Measurements from ENCODE around the gene CLMP. TPM values are rescaled to one million over a fixed set of nuclear protein-coding genes. Genes with fewer than 3 reads are reported as not detected.

Gene CLMP
- total and polyA plus RNA-seq, 3 experiments from 2014 or later, result 0.07 to 0.31 (median 0.09) TPM

DNA sequence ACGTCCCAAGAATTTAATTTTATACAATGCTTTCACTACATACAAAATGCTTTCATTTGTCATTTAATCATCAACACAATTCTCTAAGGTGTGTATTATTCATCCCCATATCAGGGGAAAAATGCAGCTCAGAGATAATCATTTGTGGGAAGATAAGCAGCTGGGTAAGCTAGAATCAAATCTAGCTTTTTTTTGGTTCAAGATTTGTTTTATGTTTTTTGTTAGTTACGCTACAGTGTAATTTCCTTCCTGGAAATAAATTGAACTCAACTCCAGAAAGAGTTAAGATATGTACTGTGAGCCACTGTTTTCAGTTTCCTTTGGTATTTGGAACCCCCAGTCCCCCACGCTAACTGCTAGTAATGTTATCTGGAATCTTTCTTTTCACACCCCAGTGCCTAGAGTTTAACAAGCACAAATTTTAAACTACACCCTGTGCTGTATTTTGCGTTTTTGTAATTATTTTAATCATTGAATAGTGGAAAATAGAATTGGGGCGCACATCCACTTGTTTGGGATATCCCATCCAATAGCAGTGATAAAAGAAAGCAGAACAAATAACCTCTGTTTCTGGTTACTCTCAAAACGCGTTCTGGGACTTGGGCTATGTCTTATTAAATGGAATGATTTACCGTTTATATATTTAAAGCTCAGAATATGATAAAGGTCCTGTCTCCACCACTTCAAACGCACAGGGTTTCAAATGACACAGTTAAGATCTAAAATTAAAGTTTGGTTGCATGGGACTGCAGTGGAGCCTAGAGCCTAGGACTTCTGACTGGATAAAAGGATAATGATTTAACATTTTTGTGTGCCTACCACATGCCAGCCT is 131.0 kb downstream of the CLMP start:
- POLR2A ChIA-PET, result interaction anchor here (1.0 to 5.5 kb wide), 3 partner anchors 7 to 39 kb away, joined by 3 to 73 read pairs (median 8); no protein-coding TSS in a partner anchor
- Mint-ChIP-seq H3K27me3 (peaks cover 0 to 6% of the 10 kb centered on the region in 2 donors), H3K9me3 (no peaks in the 10 kb centered on the region), H3K27ac (peak overlapping the region; percentile 93 to 100 (median 98)), H3K36me3 (peaks cover 22 to 51% (median 26%) of the 10 kb centered on the region in 3 donors), H3K4me3 (peak overlapping the region; percentile 95 to 100 (median 99)), H3K4me1 (peaks cover 54 to 61% (median 59%) of the 10 kb centered on the region in 3 donors)
- H3K27ac ChIP-seq (ENCODE audit: low read depth, low read length), result peak overlapping the region; percentile 88
- CTCF ChIA-PET, result interaction anchor here (0.8 to 14.6 kb wide), 8 partner anchors 10 to 225 kb away, joined by 3 to 184 read pairs (median 5); partner anchors contain the start of gene CRTAM
- H3K36me3 ChIP-seq (ENCODE audit: insufficient read depth, low read length), result peaks cover 26% of the 10 kb centered on the region
- DNase-seq, result peak in 1 of 5 donors; percentile 32
- H3K4me3 ChIP-seq (ENCODE audit: low read length), result peak overlapping the region; percentile 82
- H3K27me3 ChIP-seq (ENCODE audit: insufficient read depth, low read length, poor library complexity, severe bottlenecking), result no peaks in the 10 kb centered on the region
- H3K9me3 ChIP-seq (ENCODE audit: low read length), result no peaks in the 10 kb centered on the region
- H3K4me1 ChIP-seq (ENCODE audit: insufficient read depth, low read length), result peaks cover 45% of the 10 kb centered on the region

DNA sequence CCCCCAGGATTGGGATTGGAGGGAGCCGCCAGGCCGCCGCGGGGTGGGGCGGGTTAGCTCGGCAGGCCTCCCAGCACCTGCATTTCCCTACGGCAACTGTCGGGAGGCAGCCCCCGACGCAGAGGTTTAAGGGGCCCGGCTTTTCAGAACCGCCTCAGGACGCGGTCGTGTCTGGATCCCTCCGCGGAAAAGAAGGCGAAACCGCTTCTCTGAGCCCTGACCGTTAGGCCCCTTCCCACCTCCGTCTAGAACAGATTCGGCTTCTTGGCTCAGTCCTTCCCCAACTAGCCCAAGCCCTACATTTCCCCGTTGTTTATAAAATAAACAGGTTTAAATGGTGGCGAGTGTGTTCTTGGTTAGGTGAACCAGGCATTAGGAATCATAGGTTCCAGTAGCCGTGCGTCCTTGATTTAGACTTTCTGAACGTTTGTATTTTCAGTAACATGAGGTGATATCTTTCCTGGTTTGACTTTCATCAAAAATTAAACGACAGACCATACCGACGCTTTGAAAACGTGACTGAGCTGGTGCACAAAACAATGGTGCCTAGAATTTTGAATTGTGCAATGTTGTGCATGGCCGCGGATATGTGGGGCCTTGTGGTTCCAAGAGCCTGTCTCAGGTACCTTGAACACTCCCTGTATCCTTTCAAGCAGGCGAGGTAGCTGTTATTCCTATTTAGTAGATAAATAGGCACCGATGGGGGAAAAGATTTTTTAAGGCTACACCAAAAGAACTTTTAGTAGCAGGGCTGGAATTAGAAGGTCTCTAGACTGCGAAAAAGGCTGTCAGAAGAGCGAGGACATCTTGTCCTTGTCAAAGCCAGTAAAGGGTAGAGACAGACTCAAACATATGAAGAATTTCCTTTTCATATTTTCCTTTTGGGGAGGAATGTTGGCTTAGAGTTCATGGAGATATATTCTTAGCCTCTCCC is 131.9 kb downstream of the CLMP start:
- H3K4me3 ChIP-seq (ENCODE audit: low read length), result peak overlapping the region; percentile 82
- Mint-ChIP-seq H3K4me1 (peaks cover 55 to 62% (median 60%) of the 10 kb centered on the region in 3 donors), H3K9me3 (no peaks in the 10 kb centered on the region), H3K4me3 (peak overlapping the region; percentile 95 to 100 (median 99)), H3K27me3 (peaks cover 0 to 6% of the 10 kb centered on the region in 2 donors), H3K36me3 (peaks cover 31 to 57% (median 35%) of the 10 kb centered on the region in 3 donors), H3K27ac (peak overlapping the region; percentile 93 to 100 (median 98))
- POLR2A ChIA-PET, result interaction anchor here (1.0 to 5.5 kb wide), 6 partner anchors 8 to 224 kb away, joined by 3 to 73 read pairs (median 10); partner anchors contain the start of gene CRTAM
- peak in 3 of 5 donors; percentile 44 to 66 (median 58) for DNase-seq
- no peaks in the 10 kb centered on the region for H3K27me3 ChIP-seq (ENCODE audit: insufficient read depth, low read length, poor library complexity, severe bottlenecking)
- peaks cover 35% of the 10 kb centered on the region for H3K36me3 ChIP-seq (ENCODE audit: insufficient read depth, low read length)
- CTCF ChIA-PET, result interaction anchor here (0.8 to 14.6 kb wide), 12 partner anchors 9 to 225 kb away, joined by 3 to 184 read pairs (median 4); partner anchors contain the start of gene CRTAM
- H3K27ac ChIP-seq (ENCODE audit: low read depth, low read length), result peak overlapping the region; percentile 88
- no peaks in the 10 kb centered on the region for H3K9me3 ChIP-seq (ENCODE audit: low read length)
- peaks cover 45% of the 10 kb centered on the region for H3K4me1 ChIP-seq (ENCODE audit: insufficient read depth, low read length)

DNA sequence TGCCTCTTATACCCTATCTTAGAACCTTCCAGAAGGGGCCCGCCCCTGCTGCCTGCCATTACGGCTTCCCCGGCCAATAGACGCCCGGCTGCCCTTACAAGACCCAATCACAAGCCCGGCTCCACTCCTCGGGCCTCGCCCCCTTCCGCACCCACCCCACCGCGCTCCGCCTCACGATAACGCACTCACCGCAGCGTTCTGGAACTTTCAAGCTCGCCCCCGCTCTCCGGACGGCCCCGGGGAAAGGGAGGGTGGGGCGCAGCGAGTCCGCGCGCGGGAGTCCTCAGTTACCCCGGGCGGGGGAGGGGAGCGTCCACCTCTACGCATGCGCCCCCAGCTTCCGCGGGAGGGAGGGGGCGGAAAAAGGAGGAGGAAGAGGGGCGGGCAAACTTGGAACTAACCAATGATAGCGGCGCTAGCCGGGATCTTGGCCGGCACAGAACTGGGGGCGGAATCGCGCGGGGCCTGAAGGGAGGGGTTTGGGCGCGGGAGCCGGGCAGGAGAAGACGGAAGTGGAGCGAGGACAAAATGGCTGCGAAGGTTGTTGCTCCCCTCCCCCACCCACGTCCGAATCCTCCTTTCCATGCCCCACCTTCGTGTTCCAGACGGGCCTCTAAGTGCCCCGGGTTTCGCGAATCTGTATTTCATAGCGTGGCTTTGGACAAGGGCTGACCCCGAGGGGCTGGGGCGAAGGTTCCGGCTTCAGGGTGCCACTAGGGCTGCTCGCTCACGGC is 132.7 kb downstream of the CLMP start:
- Histone ChIP-seq H3K4me3 (ENCODE audit: low read length) (peak overlapping the region; percentile 96), H3K27ac (ENCODE audit: low read depth, low read length) (peak overlapping the region; percentile 96), H3K27me3 (ENCODE audit: insufficient read depth, low read length, poor library complexity, severe bottlenecking) (no peaks in the 10 kb centered on the region), H3K4me1 (ENCODE audit: insufficient read depth, low read length) (peaks cover 53% of the 10 kb centered on the region), H3K9me3 (ENCODE audit: low read length) (no peaks in the 10 kb centered on the region), H3K36me3 (ENCODE audit: insufficient read depth, low read length) (peaks cover 43% of the 10 kb centered on the region)
- peak; percentile 98 to 100 (median 100) for DNase-seq
- ChIA-PET CTCF (interaction anchor here (1.1 to 14.6 kb wide), 11 partner anchors 9 to 224 kb away, joined by 3 to 184 read pairs (median 4); partner anchors contain the start of gene CRTAM), POLR2A (interaction anchor here (0.6 to 5.5 kb wide), 27 partner anchors 8 to 1568 kb away, joined by 3 to 73 read pairs (median 4); partner anchors contain the start of genes BSX, CRTAM and JHY)
- H3K4me1 Mint-ChIP-seq, result peaks cover 63 to 68% (median 66%) of the 10 kb centered on the region in 3 donors
- H3K27ac Mint-ChIP-seq, result peak overlapping the region; percentile 93 to 100 (median 98)
- H3K36me3 Mint-ChIP-seq, result peaks cover 38 to 65% (median 41%) of the 10 kb centered on the region in 3 donors
- H3K4me3 Mint-ChIP-seq, result peak overlapping the region; percentile 95 to 100 (median 99)
- no peaks in the 10 kb centered on the region for H3K9me3 Mint-ChIP-seq
- H3K27me3 Mint-ChIP-seq, result peaks cover 0 to 6% of the 10 kb centered on the region in 2 donors

DNA sequence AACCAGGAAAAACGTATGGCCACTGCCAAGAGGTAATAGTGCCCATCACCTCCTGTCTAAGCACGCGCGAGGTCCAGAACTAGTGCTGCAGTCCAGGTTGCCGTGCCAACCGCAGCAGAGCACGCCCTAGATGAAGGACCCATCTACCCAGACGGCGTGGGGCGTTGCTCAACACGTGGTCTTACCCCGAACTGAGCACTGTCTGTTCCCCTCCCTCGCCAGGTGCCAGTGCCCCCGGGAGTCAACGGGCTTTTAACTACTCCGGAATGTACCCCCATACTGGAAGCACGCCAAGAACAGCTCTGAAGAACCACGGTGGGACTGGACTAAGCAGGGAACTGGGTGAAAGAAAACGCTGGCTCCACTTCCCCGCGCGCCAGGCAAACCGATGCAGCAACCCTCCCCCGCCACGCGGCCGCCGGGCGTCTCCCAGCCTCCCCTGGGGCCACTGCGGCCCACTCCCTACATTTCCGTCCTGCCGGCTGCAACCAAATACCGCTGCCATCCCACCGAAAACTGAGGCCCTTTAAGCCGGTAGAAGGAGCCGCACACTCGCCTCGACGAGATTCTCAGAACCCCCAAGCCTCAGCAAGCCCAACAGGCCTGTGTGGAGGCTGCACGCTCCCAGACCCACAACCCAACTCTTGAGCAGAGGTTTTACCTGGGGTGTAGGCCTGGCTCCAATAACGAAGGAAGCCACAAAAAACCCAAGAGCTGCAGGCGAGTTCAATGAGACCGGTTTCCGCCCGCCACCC is 133.5 kb downstream of the CLMP start, which contains the start of gene HSPA8:
Gene HSPA8, minus strand, starts transcription at position 734 of the 755 bp plus-strand sequence. CDS start 812 bp downstream, outside the sequence.
- peaks cover 51% of the 10 kb centered on the region for H3K36me3 ChIP-seq (ENCODE audit: insufficient read depth, low read length)
- H3K4me1 Mint-ChIP-seq, result peaks cover 71 to 76% (median 74%) of the 10 kb centered on the region in 3 donors

DNA sequence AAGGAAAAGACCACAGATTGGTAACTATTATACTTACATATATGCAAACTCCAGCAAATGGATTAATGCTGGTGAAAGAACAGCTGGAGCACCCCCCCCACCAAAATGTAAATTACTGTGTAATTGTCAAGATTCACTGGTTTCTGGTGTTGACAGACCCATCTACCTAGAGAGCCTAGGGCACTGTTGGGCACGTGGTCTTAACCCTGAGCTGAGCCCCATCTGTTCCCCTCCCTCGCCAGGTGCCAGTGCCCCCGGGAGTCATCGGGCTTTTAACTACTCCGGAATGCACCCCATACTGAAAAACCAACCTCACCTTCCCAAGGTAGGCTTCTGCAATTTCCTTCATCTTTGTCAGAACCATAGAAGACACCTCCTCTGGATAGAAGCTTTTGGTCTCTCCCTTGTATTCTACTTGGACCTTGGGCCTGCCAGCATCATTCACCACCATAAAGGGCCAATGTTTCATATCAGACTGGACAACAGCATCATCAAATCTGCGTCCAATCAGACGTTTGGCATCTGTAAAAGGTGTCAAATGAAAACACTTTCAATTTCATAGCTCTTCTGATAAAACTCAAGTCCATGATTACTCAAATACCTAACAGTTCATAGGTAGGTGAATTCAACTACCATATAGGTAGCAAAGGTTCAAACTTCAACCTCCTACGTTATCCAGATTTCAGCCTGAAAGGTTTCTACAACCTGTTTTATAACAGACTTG is 134.6 kb downstream of the CLMP start:
- CTCF ChIA-PET, result interaction anchor here (0.6 to 14.6 kb wide), 10 partner anchors 7 to 200 kb away, joined by 3 to 184 read pairs (median 6); no protein-coding TSS in a partner anchor
- peak overlapping the region; percentile 93 to 100 (median 98) for H3K27ac Mint-ChIP-seq
- H3K36me3 Mint-ChIP-seq, result peaks cover 42 to 81% (median 56%) of the 10 kb centered on the region in 3 donors
- H3K27me3 Mint-ChIP-seq, result peaks cover 0 to 6% of the 10 kb centered on the region in 2 donors
- peak overlapping the region; percentile 96 for H3K27ac ChIP-seq (ENCODE audit: low read depth, low read length)
- H3K4me1 Mint-ChIP-seq, result peaks cover 75 to 79% (median 76%) of the 10 kb centered on the region in 3 donors
- peak overlapping the region; percentile 95 to 100 (median 99) for H3K4me3 Mint-ChIP-seq
- POLR2A ChIA-PET, result interaction anchor here (0.5 to 5.5 kb wide), 9 partner anchors 9 to 222 kb away, joined by 3 to 73 read pairs (median 5); partner anchors contain the start of gene CRTAM
- H3K9me3 ChIP-seq (ENCODE audit: low read length), result no peaks in the 10 kb centered on the region
- DNase-seq, result peak in 1 of 5 donors; percentile 14
- no peaks in the 10 kb centered on the region for H3K27me3 ChIP-seq (ENCODE audit: insufficient read depth, low read length, poor library complexity, severe bottlenecking)
- H3K9me3 Mint-ChIP-seq, result no peaks in the 10 kb centered on the region
- peaks cover 60% of the 10 kb centered on the region for H3K36me3 ChIP-seq (ENCODE audit: insufficient read depth, low read length)
- H3K4me3 ChIP-seq (ENCODE audit: low read length), result peak overlapping the region; percentile 96
- peaks cover 63% of the 10 kb centered on the region for H3K4me1 ChIP-seq (ENCODE audit: insufficient read depth, low read length)

More for the DNA sequence above, 133.5 kb downstream of the CLMP start, which contains the start of gene HSPA8:
- peak within 1 kb of the TSS; percentile 96 for H3K27ac ChIP-seq (ENCODE audit: low read depth, low read length)
- H3K4me3 ChIP-seq (ENCODE audit: low read length), result peak within 1 kb of the TSS; percentile 96
- H3K4me3 Mint-ChIP-seq, result peak within 1 kb of the TSS; percentile 95 to 100 (median 99)
- H3K27me3 ChIP-seq (ENCODE audit: insufficient read depth, low read length, poor library complexity, severe bottlenecking), result no peaks in the 10 kb centered on the region
- ChIA-PET POLR2A (interaction anchor here (0.6 to 5.5 kb wide), 31 partner anchors 8 to 1569 kb away, joined by 3 to 73 read pairs (median 4); partner anchors contain the start of genes BSX, CRTAM and JHY), CTCF (interaction anchor here (1.1 to 14.6 kb wide), 8 partner anchors 8 to 49 kb away, joined by 3 to 184 read pairs (median 6); no protein-coding TSS in a partner anchor)
- H3K4me1 ChIP-seq (ENCODE audit: insufficient read depth, low read length), result peaks cover 61% of the 10 kb centered on the region
- peaks cover 0 to 6% of the 10 kb centered on the region in 2 donors for H3K27me3 Mint-ChIP-seq
- peak within 1 kb of the TSS; percentile 93 to 100 (median 98) for H3K27ac Mint-ChIP-seq
- no peaks in the 10 kb centered on the region for H3K9me3 Mint-ChIP-seq
- no peaks in the 10 kb centered on the region for H3K9me3 ChIP-seq (ENCODE audit: low read length)
- peaks cover 42 to 73% (median 47%) of the 10 kb centered on the region in 3 donors for H3K36me3 Mint-ChIP-seq
- peak in 4 of 5 donors; percentile 42 to 81 (median 66) for DNase-seq

All from CD8-positive, alpha-beta memory T cell (primary cell).